ENCODE data around the gene TRPM1. TPM values are rescaled to one million over a fixed set of nuclear protein-coding genes. Genes with fewer than 3 reads are reported as not detected.

TRPM1 gene
- total RNA-seq, 4 donors from 2014 or later, result not detected

GRCh38 chr15:30962659-30963058, 138.9 kb downstream of the TRPM1 start:
- H3K27ac ChIP-seq, result no peak overlapping the region
- H3K36me3 ChIP-seq, result peaks cover 0 to 87% (median 0%) of the 10 kb centered on the region in 3 donors
- TF ChIP-seq, protein P1, sequence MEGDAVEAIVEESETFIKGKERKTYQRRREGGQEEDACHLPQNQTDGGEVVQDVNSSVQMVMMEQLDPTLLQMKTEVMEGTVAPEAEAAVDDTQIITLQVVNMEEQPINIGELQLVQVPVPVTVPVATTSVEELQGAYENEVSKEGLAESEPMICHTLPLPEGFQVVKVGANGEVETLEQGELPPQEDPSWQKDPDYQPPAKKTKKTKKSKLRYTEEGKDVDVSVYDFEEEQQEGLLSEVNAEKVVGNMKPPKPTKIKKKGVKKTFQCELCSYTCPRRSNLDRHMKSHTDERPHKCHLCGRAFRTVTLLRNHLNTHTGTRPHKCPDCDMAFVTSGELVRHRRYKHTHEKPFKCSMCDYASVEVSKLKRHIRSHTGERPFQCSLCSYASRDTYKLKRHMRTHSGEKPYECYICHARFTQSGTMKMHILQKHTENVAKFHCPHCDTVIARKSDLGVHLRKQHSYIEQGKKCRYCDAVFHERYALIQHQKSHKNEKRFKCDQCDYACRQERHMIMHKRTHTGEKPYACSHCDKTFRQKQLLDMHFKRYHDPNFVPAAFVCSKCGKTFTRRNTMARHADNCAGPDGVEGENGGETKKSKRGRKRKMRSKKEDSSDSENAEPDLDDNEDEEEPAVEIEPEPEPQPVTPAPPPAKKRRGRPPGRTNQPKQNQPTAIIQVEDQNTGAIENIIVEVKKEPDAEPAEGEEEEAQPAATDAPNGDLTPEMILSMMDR (IDR thresholded peaks at IDR 0.05), result no peak
- no peak for TF ChIP-seq POLR2A (IDR thresholded peaks at IDR 0.05)
- no peaks in the 10 kb centered on the region for H3K9me3 ChIP-seq
- H3K27me3 ChIP-seq, result no peaks in the 10 kb centered on the region
- DNase-seq, result no peak
- H3K4me3 ChIP-seq, result no peak overlapping the region
- no peaks in the 10 kb centered on the region for H3K4me1 ChIP-seq

DNA sequence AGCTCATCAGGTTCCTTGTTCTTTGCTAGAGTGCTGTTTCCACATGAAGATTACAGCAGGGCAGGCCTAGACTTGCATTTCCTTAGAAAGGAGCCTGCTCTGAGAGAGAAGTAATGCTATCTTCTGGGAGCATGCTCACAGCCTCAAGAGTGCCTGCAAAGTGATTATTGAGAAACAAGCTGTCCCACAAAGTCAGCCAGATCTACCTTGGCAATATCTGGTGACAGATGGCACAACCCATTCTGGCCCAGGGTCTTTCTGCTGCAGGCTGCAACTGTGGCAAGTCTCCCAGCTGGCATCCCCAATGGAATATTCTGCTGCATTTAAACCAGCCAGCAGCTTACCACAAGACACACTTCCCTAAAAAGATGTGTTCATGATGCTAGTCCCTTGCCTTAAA, 139.4 kb downstream of the TRPM1 start:
- no peak overlapping the region for H3K27ac ChIP-seq
- TF ChIP-seq, protein P1 (IDR thresholded peaks at IDR 0.05), result no peak
- TF ChIP-seq POLR2A (IDR thresholded peaks at IDR 0.05), result no peak
- DNase-seq, result no peak

GRCh38 chr15:30958219-30958618, 143.3 kb downstream of the TRPM1 start:
- Histone ChIP-seq H3K4me1 (no peaks in the 10 kb centered on the region), H3K4me3 (no peak overlapping the region), H3K27me3 (no peaks in the 10 kb centered on the region), H3K36me3 (peaks cover 0 to 92% (median 0%) of the 10 kb centered on the region in 3 donors), H3K9me3 (no peaks in the 10 kb centered on the region), H3K27ac (no peak overlapping the region)
- DNase-seq, result no peak
- TF ChIP-seq POLR2A (IDR thresholded peaks at IDR 0.05), result no peak
- TF ChIP-seq, protein P1 (IDR thresholded peaks at IDR 0.05), result no peak

More for the DNA sequence above, 139.4 kb downstream of the TRPM1 start:
- Histone ChIP-seq H3K9me3 (no peaks in the 10 kb centered on the region), H3K36me3 (peaks cover 0 to 87% (median 0%) of the 10 kb centered on the region in 3 donors), H3K4me1 (no peaks in the 10 kb centered on the region), H3K27me3 (no peaks in the 10 kb centered on the region), H3K4me3 (no peak overlapping the region)

DNA sequence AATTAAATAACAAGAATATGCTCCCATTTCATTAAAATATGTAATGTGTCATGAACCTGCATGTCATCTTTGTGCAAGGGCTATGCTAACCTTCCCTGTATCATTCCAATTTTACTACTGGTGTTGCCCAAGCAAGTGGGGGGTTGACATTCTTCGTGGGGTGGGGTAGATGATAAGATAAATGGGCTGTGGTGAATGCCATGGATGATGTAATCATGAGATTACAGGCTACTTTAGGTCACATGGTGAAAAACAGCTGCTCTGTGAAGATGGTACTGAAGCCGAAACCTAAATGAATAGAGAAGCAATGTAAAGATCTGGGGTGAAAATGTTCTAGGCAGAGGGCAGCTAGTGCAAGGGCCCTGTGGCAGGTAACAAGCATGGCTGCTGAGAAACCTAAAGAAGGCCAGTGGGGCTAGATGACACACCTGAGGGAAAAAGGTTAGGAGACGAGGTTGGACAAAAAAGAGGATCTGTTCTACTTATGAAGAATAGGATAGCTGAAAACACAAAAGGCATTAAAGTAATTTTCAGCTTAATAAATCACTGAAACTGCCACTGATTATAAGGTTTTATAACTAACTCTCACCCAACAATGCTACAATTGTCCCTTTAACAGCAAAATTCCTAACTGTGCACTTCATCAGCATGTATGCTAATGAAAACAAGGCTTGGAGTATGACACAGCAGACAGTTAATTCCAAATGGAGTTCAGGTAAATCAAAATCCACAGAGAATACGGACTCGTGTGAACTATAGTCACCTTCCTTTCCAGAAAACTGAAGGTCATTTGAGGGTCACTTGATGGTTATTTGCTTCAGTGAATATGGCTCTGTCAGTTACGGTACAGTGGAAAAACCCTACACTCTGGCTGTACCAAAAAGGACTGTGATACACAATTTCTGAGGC, 145.1 kb downstream of the TRPM1 start:
- no peak overlapping the region for H3K27ac ChIP-seq
- TF ChIP-seq, protein P1 (IDR thresholded peaks at IDR 0.05), result no peak
- no peak for TF ChIP-seq POLR2A (IDR thresholded peaks at IDR 0.05)

GRCh38 chr15:30954674-30955073, 146.9 kb downstream of the TRPM1 start:
- TF ChIP-seq POLR2A (IDR thresholded peaks at IDR 0.05), result no peak
- TF ChIP-seq, protein P1 (IDR thresholded peaks at IDR 0.05), result no peak
- no peak overlapping the region for H3K27ac ChIP-seq
- H3K9me3 ChIP-seq, result no peaks in the 10 kb centered on the region
- H3K27me3 ChIP-seq, result no peaks in the 10 kb centered on the region
- DNase-seq, result no peak
- H3K4me1 ChIP-seq, result no peaks in the 10 kb centered on the region
- H3K36me3 ChIP-seq, result peaks cover 0 to 100% (median 0%) of the 10 kb centered on the region in 3 donors
- H3K4me3 ChIP-seq, result no peak overlapping the region

More for the DNA sequence above, 145.1 kb downstream of the TRPM1 start:
- DNase-seq, result no peak
- no peaks in the 10 kb centered on the region for H3K9me3 ChIP-seq
- H3K27me3 ChIP-seq, result no peaks in the 10 kb centered on the region
- no peaks in the 10 kb centered on the region for H3K4me1 ChIP-seq
- H3K36me3 ChIP-seq, result peaks cover 0 to 97% (median 0%) of the 10 kb centered on the region in 3 donors
- H3K4me3 ChIP-seq, result no peak overlapping the region
